ENCODE measurements around the gene MERTK.

DNA sequence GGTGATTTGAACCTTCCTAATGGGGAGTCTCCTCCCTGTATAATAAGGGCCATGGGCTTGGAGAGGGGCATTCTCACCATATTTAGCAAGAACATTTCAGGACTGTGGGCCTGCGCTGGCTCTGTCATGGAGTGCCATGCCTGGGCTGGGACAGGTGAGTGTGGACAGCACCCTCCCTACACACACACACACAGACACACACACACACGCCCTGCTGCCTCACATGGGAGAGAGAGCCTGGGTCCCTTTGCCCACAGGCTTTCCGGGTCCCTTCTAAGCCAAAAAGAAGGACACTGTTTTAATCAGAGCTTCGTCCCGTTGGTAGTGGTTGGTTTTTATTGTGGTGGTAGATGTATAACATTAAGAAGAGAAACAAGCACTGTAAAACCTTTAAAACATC lies 125.3 kb downstream of the MERTK start:
- TF ChIP-seq, protein P1, sequence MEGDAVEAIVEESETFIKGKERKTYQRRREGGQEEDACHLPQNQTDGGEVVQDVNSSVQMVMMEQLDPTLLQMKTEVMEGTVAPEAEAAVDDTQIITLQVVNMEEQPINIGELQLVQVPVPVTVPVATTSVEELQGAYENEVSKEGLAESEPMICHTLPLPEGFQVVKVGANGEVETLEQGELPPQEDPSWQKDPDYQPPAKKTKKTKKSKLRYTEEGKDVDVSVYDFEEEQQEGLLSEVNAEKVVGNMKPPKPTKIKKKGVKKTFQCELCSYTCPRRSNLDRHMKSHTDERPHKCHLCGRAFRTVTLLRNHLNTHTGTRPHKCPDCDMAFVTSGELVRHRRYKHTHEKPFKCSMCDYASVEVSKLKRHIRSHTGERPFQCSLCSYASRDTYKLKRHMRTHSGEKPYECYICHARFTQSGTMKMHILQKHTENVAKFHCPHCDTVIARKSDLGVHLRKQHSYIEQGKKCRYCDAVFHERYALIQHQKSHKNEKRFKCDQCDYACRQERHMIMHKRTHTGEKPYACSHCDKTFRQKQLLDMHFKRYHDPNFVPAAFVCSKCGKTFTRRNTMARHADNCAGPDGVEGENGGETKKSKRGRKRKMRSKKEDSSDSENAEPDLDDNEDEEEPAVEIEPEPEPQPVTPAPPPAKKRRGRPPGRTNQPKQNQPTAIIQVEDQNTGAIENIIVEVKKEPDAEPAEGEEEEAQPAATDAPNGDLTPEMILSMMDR (IDR thresholded peaks at IDR 0.05), result no peak
- TF ChIP-seq POLR2A (IDR thresholded peaks at IDR 0.05) (no peak), POLR2AphosphoS5 (IDR thresholded peaks at IDR 0.05) (no peak)
